ENCODE results near the gene RITA1. TPM values are rescaled to one million over a fixed set of nuclear protein-coding genes. Genes with fewer than 3 reads are reported as not detected.
A peak's percentile ranks its signal among the peaks of the same experiment; 100 is the strongest.

The RITA1 gene
- total RNA-seq, 1 donor from 2014 or later, result 9.9 TPM

- DNase-seq (ENCODE audit: low spot score), result no peak
Observed at GRCh38 chr12:113227686-113228391, 42.3 kb downstream of the RITA1 start.

GRCh38 chr12:113228394-113229028 lies 43.0 kb downstream of the RITA1 start:
- no peak for DNase-seq (ENCODE audit: low spot score)

- DNase-seq (ENCODE audit: low spot score), result no peak
Observed at GRCh38 chr12:113230315-113231234, 45.1 kb downstream of the RITA1 start.

GRCh38 chr12:113231235-113232088 lies 45.9 kb downstream of the RITA1 start:
- DNase-seq (ENCODE audit: low spot score), result no peak

- DNase-seq (ENCODE audit: low spot score), result no peak
Observed at GRCh38 chr12:113232089-113232839, 46.7 kb downstream of the RITA1 start.

- no peak for DNase-seq (ENCODE audit: low spot score)
Observed at GRCh38 chr12:113232840-113233585, 47.5 kb downstream of the RITA1 start.

GRCh38 chr12:113233967-113234366 lies 48.4 kb downstream of the RITA1 start:
- DNase-seq (ENCODE audit: low spot score), result no peak

GRCh38 chr12:113234483-113234882 lies 49.0 kb downstream of the RITA1 start:
- no peak for DNase-seq (ENCODE audit: low spot score)

GRCh38 chr12:113235976-113236375 lies 50.5 kb downstream of the RITA1 start:
- peak; percentile 69 for DNase-seq (ENCODE audit: low spot score)

GRCh38 chr12:113236539-113237399 lies 51.2 kb downstream of the RITA1 start:
- peak; percentile 64 for DNase-seq (ENCODE audit: low spot score)

- DNase-seq (ENCODE audit: low spot score), result no peak
Observed at GRCh38 chr12:113237748-113238147, 52.2 kb downstream of the RITA1 start.

GRCh38 chr12:113238309-113238708 lies 52.8 kb downstream of the RITA1 start:
- DNase-seq (ENCODE audit: low spot score), result no peak

GRCh38 chr12:113239288-113239771 lies 53.8 kb downstream of the RITA1 start:
- no peak for DNase-seq (ENCODE audit: low spot score)

- no peak for DNase-seq (ENCODE audit: low spot score)
Observed at GRCh38 chr12:113239811-113240331, 54.4 kb downstream of the RITA1 start.

- no peak for DNase-seq (ENCODE audit: low spot score)
Observed at GRCh38 chr12:113240395-113240794, 54.9 kb downstream of the RITA1 start.

- no peak for DNase-seq (ENCODE audit: low spot score)
Observed at GRCh38 chr12:113241191-113242025, 55.9 kb downstream of the RITA1 start.
